ENCODE results near the gene IGF1R.

IGF1R gene

GRCh38 chr15:98772895-98773294, 124.6 kb downstream of the IGF1R start:
- no peak for TF ChIP-seq CTCF (IDR thresholded peaks at IDR 0.05; ENCODE audit: borderline replicate concordance, insufficient read depth, low read depth, low read length)
- no peak overlapping the region for H3K4me3 ChIP-seq (ENCODE audit: low read depth, low read length)

GRCh38 chr15:98773616-98774015, 125.3 kb downstream of the IGF1R start:
- no peak for TF ChIP-seq CTCF (IDR thresholded peaks at IDR 0.05; ENCODE audit: borderline replicate concordance, insufficient read depth, low read depth, low read length)
- H3K4me3 ChIP-seq (ENCODE audit: low read depth, low read length): no peak overlapping the region

- H3K4me3 ChIP-seq (ENCODE audit: low read depth, low read length): no peak overlapping the region
- no peak for TF ChIP-seq CTCF (IDR thresholded peaks at IDR 0.05; ENCODE audit: borderline replicate concordance, insufficient read depth, low read depth, low read length)
Measured at GRCh38 chr15:98774756-98775497, 126.6 kb downstream of the IGF1R start.

- no peak for TF ChIP-seq CTCF (IDR thresholded peaks at IDR 0.05; ENCODE audit: borderline replicate concordance, insufficient read depth, low read depth, low read length)
- no peak overlapping the region for H3K4me3 ChIP-seq (ENCODE audit: low read depth, low read length)
Measured at GRCh38 chr15:98775498-98776230, 127.3 kb downstream of the IGF1R start.

- TF ChIP-seq CTCF (IDR thresholded peaks at IDR 0.05; ENCODE audit: borderline replicate concordance, insufficient read depth, low read depth, low read length): no peak
- no peak overlapping the region for H3K4me3 ChIP-seq (ENCODE audit: low read depth, low read length)
Measured at GRCh38 chr15:98776607-98777281, 128.4 kb downstream of the IGF1R start.

- H3K4me3 ChIP-seq (ENCODE audit: low read depth, low read length): no peak overlapping the region
- no peak for TF ChIP-seq CTCF (IDR thresholded peaks at IDR 0.05; ENCODE audit: borderline replicate concordance, insufficient read depth, low read depth, low read length)
Measured at GRCh38 chr15:98777426-98777825, 129.1 kb downstream of the IGF1R start.
